Tongue (tissue), 2 donors: Measurements from ENCODE around the gene SIAH2. TPM values are rescaled to one million over a fixed set of nuclear protein-coding genes. Genes with fewer than 3 reads are reported as not detected.

Source experiments
- DNase-seq: peaks from one replicate; pipeline ENCODE4 v3.0.0-alpha.2; 2015
- total RNA-seq: library from RNA; depleted of rRNA; stranded (reverse); fragments of >200 nt; gene quantifications from one replicate; pipeline ENCODE4 v1.2.3, GENCODE V29; 2014

Gene SIAH2
- total RNA-seq, 1 donor from 2014 or later, result 32.1 TPM

- DNase-seq, result no peak
These were observed 12.1 kb upstream of the SIAH2 start for GRCh38 chr3:150775001-150775599.

GRCh38 chr3:150773616-150774192 lies 10.7 kb upstream of the SIAH2 start:
- DNase-seq, result no peak

DNA sequence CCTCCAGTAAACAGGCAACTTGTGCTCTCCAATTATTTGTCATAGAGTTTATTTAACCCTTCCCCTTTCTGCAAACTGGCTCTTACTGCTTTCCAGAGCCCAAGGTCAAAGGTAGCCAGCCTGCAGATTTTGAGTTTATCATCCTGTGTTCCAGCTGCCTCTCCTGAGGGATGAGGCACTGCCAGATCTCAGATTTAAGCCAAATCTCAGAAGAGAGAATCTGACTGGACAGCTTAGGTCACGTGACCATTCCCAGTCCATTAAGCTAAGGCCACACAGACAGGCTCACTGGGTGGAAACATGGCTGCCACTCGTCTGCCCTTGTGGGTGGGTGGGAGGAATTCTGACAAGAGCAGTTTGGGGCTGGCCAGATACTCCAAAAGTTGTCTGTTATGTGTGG lies 8.6 kb upstream of the SIAH2 start:
- no peak for DNase-seq

DNA sequence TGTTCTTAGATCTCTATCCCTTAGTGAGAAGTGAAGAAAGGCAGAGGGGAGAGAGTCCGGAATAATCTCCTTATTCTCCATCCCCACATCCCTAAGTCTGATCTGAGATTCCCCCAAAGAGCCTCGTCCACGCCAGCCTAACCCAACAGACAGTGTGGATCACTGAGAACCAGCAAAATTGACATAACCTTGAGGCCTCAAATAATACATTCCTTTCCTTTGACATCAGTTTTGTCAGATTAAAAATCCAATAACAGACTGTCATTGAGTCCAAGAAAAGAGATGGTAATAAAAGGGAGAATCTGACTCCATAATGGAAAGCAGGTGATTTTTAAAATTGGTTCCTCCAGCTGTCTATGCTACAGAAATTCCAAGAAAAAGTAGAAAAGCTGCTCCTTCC lies 7.7 kb upstream of the SIAH2 start:
- DNase-seq, result no peak

DNA sequence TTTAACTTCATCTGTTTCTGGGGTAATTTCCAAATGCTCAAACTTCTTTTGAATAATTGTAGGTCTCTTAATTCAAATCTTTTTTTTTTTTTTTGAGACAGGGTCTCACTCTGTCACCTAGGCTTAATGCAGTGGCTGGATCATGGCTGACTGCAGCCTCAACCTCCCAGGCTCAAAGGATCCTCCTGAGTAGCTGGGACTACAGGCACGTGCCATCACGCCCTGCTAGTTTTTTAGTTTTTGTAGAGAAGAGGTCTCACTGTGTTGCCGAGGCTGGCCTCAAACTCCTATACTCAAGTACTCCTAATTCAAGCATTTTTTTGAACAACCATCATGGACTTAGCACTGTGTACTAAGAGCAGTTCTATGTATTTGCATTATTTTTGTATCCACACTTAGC lies 3.8 kb upstream of the SIAH2 start:
- no peak for DNase-seq

DNA sequence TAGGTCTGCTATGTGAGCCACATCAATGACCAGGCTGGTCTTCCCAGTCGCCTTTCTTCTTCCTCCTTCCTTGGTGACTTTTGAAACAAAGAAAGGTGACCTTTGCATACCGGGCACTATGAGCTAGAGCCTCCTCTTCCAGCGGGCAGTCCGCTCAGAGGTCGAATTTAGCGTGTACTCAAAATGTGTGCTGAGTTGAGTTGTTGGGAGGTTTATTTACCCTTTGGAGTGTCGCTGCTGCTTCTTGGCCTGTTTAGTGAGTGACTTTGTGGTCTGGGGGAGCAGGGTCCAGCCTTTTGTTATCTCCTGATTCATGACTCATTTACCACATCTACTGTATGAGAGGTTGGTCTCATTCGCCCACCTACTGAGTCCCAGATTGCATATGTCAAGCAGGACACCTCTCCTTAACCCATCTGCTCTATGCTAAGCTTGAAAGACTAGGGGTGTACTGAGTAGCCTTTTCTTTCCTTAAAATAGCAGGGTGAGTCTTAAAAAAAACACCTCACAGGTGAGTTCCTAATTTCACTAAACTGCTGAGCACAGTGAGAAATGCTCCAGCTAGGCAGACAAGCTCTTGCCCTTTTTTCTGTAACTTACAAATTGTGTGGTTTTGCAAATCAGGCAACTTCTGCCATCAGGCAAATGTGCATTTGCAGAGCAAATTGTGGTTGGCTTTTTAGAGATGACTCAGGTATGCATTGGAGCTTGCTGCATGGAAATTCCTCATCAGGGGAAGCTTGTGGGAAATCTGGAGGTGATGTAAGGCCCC lies 3.2 kb upstream of the SIAH2 start:
- DNase-seq, result no peak

DNA sequence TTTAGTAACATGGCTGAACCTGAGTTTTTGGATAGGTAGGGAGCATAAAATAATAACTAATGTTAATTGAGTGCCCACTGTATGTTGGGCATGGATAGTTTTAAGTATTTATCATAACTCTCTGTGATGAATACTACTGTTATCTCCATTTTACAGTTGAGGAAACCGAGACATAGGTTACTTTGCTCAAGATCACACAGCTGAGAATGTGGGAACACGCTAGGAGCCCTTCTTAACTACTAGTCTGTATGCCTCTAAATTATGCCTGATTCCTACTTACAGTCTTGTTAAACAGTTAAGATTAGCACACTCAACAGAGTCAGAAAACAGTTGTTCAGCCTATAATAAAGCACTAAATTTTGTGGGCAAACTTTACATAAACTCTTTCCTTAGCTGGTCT lies 2.0 kb upstream of the SIAH2 start:
- DNase-seq, result no peak

DNA sequence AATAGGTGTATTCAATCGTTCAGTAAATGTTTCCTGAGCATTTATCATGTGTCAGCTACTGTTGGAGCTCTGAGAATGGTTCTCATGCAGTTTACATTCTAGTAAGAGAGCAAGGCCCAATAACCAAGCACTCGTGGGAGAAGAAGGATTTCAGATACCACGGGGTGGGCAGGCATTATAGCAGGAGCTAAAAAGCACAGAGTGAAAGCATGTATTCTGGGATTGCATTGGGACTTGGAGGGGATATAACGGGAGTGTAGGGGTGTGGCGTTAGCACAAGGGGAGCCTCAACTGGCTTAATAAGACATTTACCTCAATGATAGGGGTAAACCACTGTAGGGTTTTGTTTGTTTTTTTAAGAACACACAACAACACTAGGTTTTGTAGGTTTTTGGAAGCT lies 1.6 kb upstream of the SIAH2 start:
- no peak for DNase-seq

DNA sequence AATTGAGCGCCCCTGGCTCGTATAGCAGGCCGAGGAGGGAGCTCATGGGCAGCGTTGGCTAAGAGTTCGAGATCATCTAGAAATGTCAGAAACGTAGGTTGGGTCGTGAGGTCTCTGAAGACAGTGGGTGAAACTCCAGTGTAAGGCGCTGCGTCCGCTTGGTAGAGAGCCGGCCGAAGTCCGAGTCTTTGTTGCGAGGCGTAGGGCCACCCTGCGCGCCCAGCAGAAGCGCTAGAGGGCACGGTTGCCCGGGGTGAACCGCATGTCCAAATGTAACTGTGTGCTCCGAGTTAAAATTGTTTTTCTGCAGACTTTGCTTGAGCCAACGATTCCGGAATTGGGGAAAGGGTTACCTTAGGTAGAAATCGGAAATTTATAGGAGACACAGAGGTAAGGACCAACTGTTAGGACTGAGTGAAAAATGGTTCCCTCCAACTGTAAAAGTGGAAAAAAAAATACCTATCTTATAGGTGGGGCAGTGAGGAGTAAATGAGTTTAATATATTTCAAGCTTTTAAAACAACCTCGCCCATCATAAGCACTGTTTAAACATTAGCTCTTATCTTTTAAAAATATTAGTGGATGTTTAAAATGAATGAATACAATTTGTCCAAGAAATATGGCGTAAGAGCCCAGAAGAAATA lies 993 bp upstream of the SIAH2 start:
- peak; percentile 74 for DNase-seq

GRCh38 chr3:150762662-150763121 lies 277 bp downstream of the SIAH2 start:
- DNase-seq, result no peak

GRCh38 chr3:150761831-150762661 lies 923 bp downstream of the SIAH2 start:
- peak; percentile 75 for DNase-seq

DNA sequence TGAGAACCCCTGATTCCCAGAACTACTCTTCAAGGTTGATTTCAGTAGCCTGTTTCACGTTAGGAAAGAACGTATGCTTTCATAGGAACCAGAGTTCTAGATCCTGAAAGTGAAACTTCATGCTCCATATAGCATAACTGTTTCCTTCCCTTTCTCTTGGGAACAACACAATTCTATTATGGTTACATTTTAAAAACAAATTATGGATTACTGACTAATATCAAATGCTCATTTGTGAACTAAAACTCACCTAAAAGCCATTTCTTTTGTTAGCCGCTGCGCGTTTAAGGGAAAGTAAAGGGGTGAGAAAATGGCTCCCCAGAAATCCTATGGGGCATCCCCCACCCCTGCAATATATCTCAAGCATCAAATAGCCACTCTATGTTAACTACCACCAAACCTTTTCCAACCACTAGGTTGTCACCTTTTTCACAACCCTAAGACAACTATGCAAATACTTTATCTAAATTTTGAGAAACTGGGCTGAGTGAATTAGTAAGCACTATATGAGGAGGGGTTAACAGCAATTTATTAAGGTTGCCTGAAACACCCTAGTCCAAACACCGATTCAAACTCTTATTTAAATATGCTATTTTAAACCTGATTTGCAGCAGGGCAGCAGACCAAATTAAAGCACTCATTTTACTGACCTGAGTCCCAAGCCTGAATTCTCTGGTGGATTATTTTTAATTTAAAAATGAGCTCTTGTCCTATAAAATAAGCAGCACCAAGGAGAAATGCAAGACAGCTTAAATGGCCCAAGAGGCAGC lies 2.4 kb downstream of the SIAH2 start:
- no peak for DNase-seq

DNA sequence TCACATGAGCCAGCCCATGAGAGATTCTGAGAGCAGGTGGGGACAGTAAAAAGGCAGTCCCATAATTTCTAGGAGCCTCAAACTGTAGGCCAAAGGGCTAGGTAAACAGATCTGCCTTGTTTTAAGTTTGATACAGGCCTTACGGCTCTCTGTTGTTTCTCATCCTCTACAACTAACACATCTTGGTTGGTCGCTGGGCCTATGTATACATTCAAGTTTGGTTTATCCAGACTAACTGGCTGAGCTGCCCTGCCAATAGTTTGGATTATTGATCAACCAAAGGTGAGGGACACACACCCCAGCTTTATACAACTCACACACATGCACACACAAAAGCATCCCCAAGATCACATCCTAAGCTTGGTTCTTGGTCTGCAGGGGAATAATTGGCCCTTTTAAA lies 3.0 kb downstream of the SIAH2 start:
- no peak for DNase-seq

GRCh38 chr3:150759319-150759718 lies 3.6 kb downstream of the SIAH2 start:
- no peak for DNase-seq

DNA sequence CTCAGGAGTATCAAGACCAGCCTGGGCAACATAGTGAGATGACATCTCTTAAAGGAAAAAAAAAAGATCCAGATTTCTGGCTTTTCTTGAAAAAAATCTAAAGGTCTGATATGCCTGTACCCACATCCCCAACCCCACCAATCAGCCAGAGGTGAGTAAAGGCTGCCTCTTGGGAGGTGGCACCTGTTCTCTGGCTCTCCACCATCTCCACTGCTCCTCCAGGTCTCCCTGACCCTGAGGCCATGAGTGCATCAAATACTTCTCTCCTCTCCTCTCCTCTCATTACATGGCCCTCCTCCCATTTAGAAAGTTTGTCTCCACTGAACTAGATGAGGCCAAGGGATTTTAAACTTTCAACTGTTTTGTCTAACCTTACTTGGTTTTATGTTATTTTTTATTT lies 5.2 kb downstream of the SIAH2 start:
- DNase-seq, result no peak

GRCh38 chr3:150757364-150757763 lies 5.6 kb downstream of the SIAH2 start:
- no peak for DNase-seq

DNA sequence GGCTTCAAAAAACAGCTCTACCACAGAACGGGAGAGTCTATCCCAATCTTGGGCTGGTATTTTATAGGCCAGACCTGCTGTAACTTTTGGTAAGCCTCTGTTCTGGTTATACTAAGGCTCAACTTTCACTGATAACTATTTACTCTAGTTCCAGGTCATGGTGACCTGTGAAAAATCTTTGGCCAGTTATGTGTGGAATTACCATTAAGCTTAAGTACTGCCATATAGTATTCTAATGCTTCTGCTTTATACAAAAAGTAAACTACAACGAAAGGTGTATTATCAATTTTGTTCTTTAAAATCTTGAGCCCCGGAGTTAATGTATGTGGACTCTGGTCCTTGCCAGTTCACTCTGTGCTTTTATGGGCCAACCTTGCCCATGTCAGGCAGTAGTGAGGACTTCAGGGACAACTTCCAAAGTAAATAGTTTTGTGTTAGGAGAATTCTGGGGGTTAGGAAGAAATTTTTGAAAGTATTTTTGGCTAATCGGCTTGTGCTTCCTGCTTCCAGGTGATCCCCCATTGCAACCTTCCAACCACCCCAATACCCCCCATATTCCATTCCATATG lies 6.4 kb downstream of the SIAH2 start:
- no peak for DNase-seq

DNA sequence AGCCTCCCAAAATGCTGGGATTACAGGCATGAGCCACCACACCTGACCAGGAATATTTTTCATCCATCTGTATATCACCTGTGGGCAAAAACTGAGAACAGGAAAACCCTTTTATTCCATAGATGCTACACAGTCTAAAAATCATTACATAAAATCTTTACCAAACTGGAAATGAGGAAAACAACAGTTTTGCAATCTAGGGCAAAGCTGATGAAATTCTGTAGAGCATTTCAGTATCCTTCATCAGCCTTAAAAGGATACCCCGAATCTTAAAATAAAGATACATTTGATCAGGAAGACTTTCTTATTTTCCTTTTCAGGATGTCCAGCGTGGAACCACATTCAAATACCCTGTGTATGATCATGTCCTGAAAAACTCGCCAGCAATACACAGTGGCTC lies 7.1 kb downstream of the SIAH2 start:
- no peak for DNase-seq

DNA sequence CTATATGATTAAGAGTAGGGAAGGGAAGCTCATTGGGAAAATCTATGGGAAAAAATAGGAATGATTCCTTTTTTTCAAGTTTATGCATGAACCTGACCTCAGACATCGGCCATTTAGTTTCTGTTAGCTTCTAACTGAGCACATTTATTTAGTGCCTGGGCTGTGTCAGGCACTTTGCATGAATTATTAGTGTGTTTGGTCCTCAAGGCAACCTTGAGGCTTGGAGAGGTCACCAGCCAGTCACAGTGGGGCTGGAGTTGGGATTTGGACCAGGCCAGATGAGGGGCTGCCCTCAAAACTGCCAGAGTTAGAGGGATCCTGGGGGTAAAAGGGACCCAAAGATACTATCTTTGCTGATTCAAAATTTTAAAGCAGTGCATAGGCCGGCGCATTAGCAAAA lies 8.1 kb downstream of the SIAH2 start:
- no peak for DNase-seq

GRCh38 chr3:150751781-150752263 lies 11.1 kb downstream of the SIAH2 start:
- DNase-seq, result peak; percentile 52

GRCh38 chr3:150749255-150749654 lies 13.7 kb downstream of the SIAH2 start:
- no peak for DNase-seq
